GM23248 (cell line): ENCODE data around the gene WDCP. TPM values are rescaled to one million over a fixed set of nuclear protein-coding genes. Genes with fewer than 3 reads are reported as not detected.
"Not testable (repeated sequence)": the region's sequence is repeated elsewhere in the genome, so short reads cannot be mapped to it uniquely, and the experiment has no call there.

Experiments
- DNase-seq: peaks from one replicate; pipeline ENCODE4 v3.0.0-alpha.2; 2015
- H2AFZ ChIP-seq: fragments of 200-600 bp; sonication (generic); 2 replicates; pipeline ENCODE4 v1.6.1; 2016; ENCODE audit warnings: antibody characterized with exemption
- H3F3A ChIP-seq: fragments of 200-600 bp; sonication (generic); 2 replicates; pipeline ENCODE4 v1.6.1; 2016; ENCODE audit warnings: mild to moderate bottlenecking, antibody characterized with exemption, mixed run types; ENCODE audit not compliant: insufficient read depth
- H3K27ac ChIP-seq: fragments of 200-600 bp; sonication (generic); 2 replicates; pipeline ENCODE4 v1.5.1; 2016; ENCODE audit warnings: mild to moderate bottlenecking
- H3K27me3 ChIP-seq: fragments of 200-600 bp; sonication (generic); replicated peaks from 2 replicates; pipeline ENCODE4 v1.6.1; 2016; ENCODE audit warnings: mild to moderate bottlenecking; ENCODE audit not compliant: insufficient read depth
- H3K36me3 ChIP-seq: fragments of 200-600 bp; sonication (generic); 2 replicates; pipeline ENCODE4 v1.6.1; 2016; ENCODE audit warnings: low read depth, mild to moderate bottlenecking
- H3K4me1 ChIP-seq: fragments of 200-600 bp; sonication (generic); 2 replicates; pipeline ENCODE4 v1.6.1; 2016; ENCODE audit warnings: mild to moderate bottlenecking; ENCODE audit not compliant: insufficient read depth
- H3K4me2 ChIP-seq: fragments of 200-600 bp; sonication (generic); one replicate; pipeline ENCODE4 v1.6.1; 2016; ENCODE audit warnings: mild to moderate bottlenecking; ENCODE audit not compliant: unreplicated experiment
- H3K4me3 ChIP-seq: fragments of 200-600 bp; sonication (generic); 2 replicates; pipeline ENCODE4 v1.5.1; 2016; ENCODE audit warnings: mild to moderate bottlenecking
- H3K79me2 ChIP-seq: fragments of 200-600 bp; sonication (generic); 2 replicates; pipeline ENCODE4 v1.6.1; 2016; ENCODE audit warnings: mild to moderate bottlenecking; ENCODE audit not compliant: insufficient read depth
- H3K9ac ChIP-seq: fragments of 200-600 bp; sonication (generic); 2 replicates; pipeline ENCODE4 v1.6.1; 2016; ENCODE audit warnings: mild to moderate bottlenecking
- H3K9me2 ChIP-seq: fragments of 200-600 bp; sonication (generic); 2 replicates; pipeline ENCODE4 v1.6.1; 2016; ENCODE audit warnings: mixed run types, mild to moderate bottlenecking, moderate library complexity; ENCODE audit not compliant: insufficient read depth
- H3K9me3 ChIP-seq: fragments of 200-600 bp; sonication (generic); one replicate; pipeline ENCODE4 v1.6.1; 2017; ENCODE audit warnings: low read depth
- H4K20me1 ChIP-seq: fragments of 200-600 bp; sonication (generic); 2 replicates; pipeline ENCODE4 v1.6.0; 2016; ENCODE audit not compliant: insufficient read depth
- EZH2 ChIP-seq: fragments of 200-600 bp; sonication (generic); IDR thresholded peaks from 2 replicates; pipeline ENCODE4 v1.6.1; 2018; ENCODE audit warnings: antibody characterized with exemption, mild to moderate bottlenecking; ENCODE audit not compliant: insufficient read depth, poor library complexity, severe bottlenecking
- EZH2phosphoT487 ChIP-seq: fragments of 200-600 bp; sonication (generic); IDR thresholded peaks from 2 replicates; pipeline ENCODE4 v1.6.1; 2018; ENCODE audit warnings: antibody characterized with exemption, moderate library complexity, mild to moderate bottlenecking, low read depth; ENCODE audit not compliant: insufficient read depth
- WGBS, 2 experiments: methylation state at CpG; one replicate each; pipeline ENCODE4 v1.1.6; 2015 to 2017; ENCODE audit warnings: low lambda C conversion rate in 2 of 2, low coverage in 1 of 2; ENCODE audit errors: missing lambda C conversion rate in 2 of 2; 5-methylcytosine and 5-hydroxymethylcytosine counted together
- in situ Hi-C: fragments of 300-500 bp; cut with MboI; formaldehyde crosslinking; loops from 2 replicates; pipeline ENCODE4 v1.15.0; 2020
- polyA plus RNA-seq: library from polyadenylated mRNA; unstranded; fragments of >200 nt; fragmentation: Nextera tagmentation; extraction: Ambion mirVana; gene quantifications from 2 replicates; pipeline ENCODE4 v1.2.1, GENCODE V29; 2016
- total RNA-seq: library from RNA; depleted of rRNA; stranded (reverse); fragments of >200 nt; shearing (Covaris generic); gene quantifications from 2 replicates; pipeline ENCODE4 v1.2.3, GENCODE V29; 2014

WDCP gene
- total and polyA plus RNA-seq, 2 experiments from 2014 or later = 4.2 to 7.6 TPM

- in situ Hi-C loops = no loop called here
- DNase-seq = peak; percentile 8
- Histone ChIP-seq H3F3A (no peaks in the 10 kb centered on the region), H2AFZ (no peak overlapping the region), H3K27ac (peak overlapping the region; percentile 47; the same call in 1 of the 2 replicates), H3K9me3 (no peaks in the 10 kb centered on the region), H3K36me3 (no peaks in the 10 kb centered on the region), H3K9me2 (no peaks in the 10 kb centered on the region), H3K4me3 (no peak overlapping the region), H3K9ac (no peak overlapping the region; the same call in 1 of the 2 replicates), H3K4me2 (no peak overlapping the region), H3K4me1 (peaks cover 15% of the 10 kb centered on the region), H4K20me1 (no peaks in the 10 kb centered on the region), H3K79me2 (no peaks in the 10 kb centered on the region), H3K27me3 (no peaks in the 10 kb centered on the region; the same call in 1 of the 2 replicates)
- TF ChIP-seq EZH2phosphoT487 (no peak), EZH2 (no peak)
- 95 to 96% methylated on average over 9 of the region's 9 CpGs for WGBS, 2 experiments
Measured at GRCh38 chr2:24016376-24016761, 30.8 kb downstream of the WDCP start.

- no peaks in the 10 kb centered on the region for H3F3A ChIP-seq
- H3K4me2 ChIP-seq = peak overlapping the region; percentile 24
- no peak overlapping the region for H3K4me3 ChIP-seq
- peaks cover 15% of the 10 kb centered on the region for H3K4me1 ChIP-seq
- no peaks in the 10 kb centered on the region for H4K20me1 ChIP-seq
- peak; percentile 75 for DNase-seq
- H3K27ac ChIP-seq = peak overlapping the region; percentile 47
- TF ChIP-seq EZH2phosphoT487 (no peak), EZH2 (no peak)
- no peaks in the 10 kb centered on the region; the same call in 1 of the 2 replicates for H3K27me3 ChIP-seq
- H3K9ac ChIP-seq = peak overlapping the region; percentile 30; the same call in 1 of the 2 replicates
- no peaks in the 10 kb centered on the region for H3K36me3 ChIP-seq
- H2AFZ ChIP-seq = 0 out of 2 replicates have a peak overlapping the region, but pooled peaks have one; percentile 32
- in situ Hi-C loops = no loop called here
- WGBS, 2 experiments = 48 to 52% methylated on average over 10 to 11 of the region's 11 CpGs
- H3K9me3 ChIP-seq = no peaks in the 10 kb centered on the region
- H3K79me2 ChIP-seq = no peaks in the 10 kb centered on the region
- no peaks in the 10 kb centered on the region for H3K9me2 ChIP-seq
Measured at GRCh38 chr2:24015562-24016375, 31.4 kb downstream of the WDCP start.

GRCh38 chr2:24014902-24015301 is 32.3 kb downstream of the WDCP start:
- H3F3A ChIP-seq, H4K20me1 ChIP-seq, H3K9ac ChIP-seq, DNase-seq, H3K4me3 ChIP-seq, H3K36me3 ChIP-seq, H2AFZ ChIP-seq, H3K27me3 ChIP-seq, H3K9me3 ChIP-seq, H3K79me2 ChIP-seq, in situ Hi-C loops, H3K9me2 ChIP-seq: not testable (repeated sequence)
- H3K4me1 ChIP-seq = peaks cover 15% of the 10 kb centered on the region
- peak overlapping the region; percentile 13; the same call in 1 of the 2 replicates for H3K27ac ChIP-seq
- 85 to 91% methylated on average over 6 of the region's 6 CpGs for WGBS, 2 experiments
- peak overlapping the region; percentile 24 for H3K4me2 ChIP-seq

GRCh38 chr2:24012521-24013188 is 34.5 kb downstream of the WDCP start:
- Histone ChIP-seq H3K4me3 (no peak overlapping the region), H3K4me2 (no peak overlapping the region), H3K9ac (no peak overlapping the region), H3K27me3 (no peaks in the 10 kb centered on the region; the same call in 1 of the 2 replicates), H3K9me3 (no peaks in the 10 kb centered on the region), H3K36me3 (no peaks in the 10 kb centered on the region), H3K79me2 (no peaks in the 10 kb centered on the region), H3K27ac (no peak overlapping the region), H4K20me1 (no peaks in the 10 kb centered on the region), H3F3A (no peaks in the 10 kb centered on the region), H3K9me2 (no peaks in the 10 kb centered on the region), H2AFZ (no peak overlapping the region), H3K4me1 (peaks cover 15% of the 10 kb centered on the region)
- 81 to 84% methylated on average over 9 of the region's 9 CpGs for WGBS, 2 experiments
- in situ Hi-C loops = no loop called here
- no peak for TF ChIP-seq EZH2
- no peak for TF ChIP-seq EZH2phosphoT487
- DNase-seq = no peak
